ENCODE results near the gene TANGO6. TPM values are rescaled to one million over a fixed set of nuclear protein-coding genes. Genes with fewer than 3 reads are reported as not detected.

Gene TANGO6
- total and polyA plus RNA-seq, 12 donors: 1.9 to 17.9 (median 10.9) TPM

- no peak for DNase-seq
- no peak overlapping the region for H3K27ac ChIP-seq
- intact Hi-C loops (cut with DNase I): no loop called here
- H3K27me3 ChIP-seq: peaks cover 8% of the 10 kb centered on the region
- H3K36me3 ChIP-seq (replicated peaks in 1 of 2): peaks cover 0 to 25% of the 10 kb centered on the region in 2 donors
- H3K9me3 ChIP-seq (replicated peaks in 1 of 3): no peaks in the 10 kb centered on the region
- TF ChIP-seq POLR2A (IDR thresholded peaks at IDR 0.05) (no peak), CTCF (IDR thresholded peaks at IDR 0.05) (no peak)
- WGBS, 4 donors: 91 to 98% (median 93%) methylated on average over 5 of the region's 5 CpGs
- no peak overlapping the region for H3K4me3 ChIP-seq
- H3K4me1 ChIP-seq (replicated peaks in 1 of 2): peaks cover 8 to 10% of the 10 kb centered on the region in 2 donors
These were observed 268.5 kb downstream of the TANGO6 start for GRCh38 chr16:69111876-69112230.

- peak; percentile 35 to 61 (median 50) for TF ChIP-seq CTCF (IDR thresholded peaks at IDR 0.05)
- no peak for TF ChIP-seq POLR2A (IDR thresholded peaks at IDR 0.05)
- WGBS, 4 donors: 56 to 100% (median 70%) methylated on average over 1 to 6 of the region's 6 CpGs
- DNase-seq: peak; percentile 44 to 75 (median 63)
- H3K27me3 ChIP-seq: peaks cover 4% of the 10 kb centered on the region
- intact Hi-C loops (cut with DNase I): no loop called here
- no peak overlapping the region for H3K27ac ChIP-seq
- H3K4me3 ChIP-seq: no peak overlapping the region
- no peaks in the 10 kb centered on the region for H3K9me3 ChIP-seq (replicated peaks in 1 of 3)
- H3K36me3 ChIP-seq (replicated peaks in 1 of 2): peaks cover 0 to 25% of the 10 kb centered on the region in 2 donors
- peaks cover 2 to 3% of the 10 kb centered on the region in 2 donors for H3K4me1 ChIP-seq (replicated peaks in 1 of 2)
These were observed 269.2 kb downstream of the TANGO6 start for GRCh38 chr16:69112285-69113129.

- TF ChIP-seq CTCF (IDR thresholded peaks at IDR 0.05) (no peak), POLR2A (IDR thresholded peaks at IDR 0.05) (no peak)
- intact Hi-C loops (cut with DNase I): no loop called here
- H3K27ac ChIP-seq: no peak overlapping the region
- DNase-seq: no peak
- 91 to 95% (median 92%) methylated on average over 7 of the region's 7 CpGs for WGBS, 4 donors
- H3K36me3 ChIP-seq (replicated peaks in 1 of 2): peaks cover 0 to 31% of the 10 kb centered on the region in 2 donors
- H3K4me3 ChIP-seq: no peak overlapping the region
- no peaks in the 10 kb centered on the region for H3K4me1 ChIP-seq (replicated peaks in 1 of 2)
- H3K27me3 ChIP-seq: no peaks in the 10 kb centered on the region
- H3K9me3 ChIP-seq (replicated peaks in 1 of 3): no peaks in the 10 kb centered on the region
These were observed 269.9 kb downstream of the TANGO6 start for GRCh38 chr16:69113216-69113615.

- WGBS, 4 donors: 85 to 94% (median 93%) methylated on average over 12 to 25 of the region's 25 CpGs
- Histone ChIP-seq H3K9me3 (replicated peaks in 1 of 3) (no peaks in the 10 kb centered on the region), H3K27me3 (no peaks in the 10 kb centered on the region), H3K4me3 (no peak overlapping the region), H3K27ac (no peak overlapping the region), H3K36me3 (replicated peaks in 1 of 2) (peaks cover 0 to 41% of the 10 kb centered on the region in 2 donors), H3K4me1 (replicated peaks in 1 of 2) (no peaks in the 10 kb centered on the region)
- no peak for DNase-seq
- no peak for TF ChIP-seq POLR2A (IDR thresholded peaks at IDR 0.05)
- no peak for TF ChIP-seq CTCF (IDR thresholded peaks at IDR 0.05)
- intact Hi-C loops (cut with DNase I): no loop called here
These were observed 271.1 kb downstream of the TANGO6 start for GRCh38 chr16:69114346-69114975.

All from adrenal gland (tissue), 12 donors.